Progenitor cell of endocrine pancreas (in vitro differentiated cells): ENCODE results near the gene SRPK2. TPM values are rescaled to one million over a fixed set of nuclear protein-coding genes. Genes with fewer than 3 reads are reported as not detected.
"Not testable (repeated sequence)": the region's sequence is repeated elsewhere in the genome, so short reads cannot be mapped to it uniquely, and the experiment has no call there.

Source experiments
- DNase-seq: peaks from one replicate; pipeline ENCODE4 v3.0.0; 2021; ENCODE audit warnings: low spot score; ENCODE audit not compliant: unreplicated experiment
- H3K27ac Mint-ChIP-seq: 2 replicates; pipeline ENCODE4 v1.8.0; 2021; ENCODE audit warnings: mild to moderate bottlenecking, moderate library complexity, mixed read lengths
- H3K27me3 Mint-ChIP-seq: 2 replicates; pipeline ENCODE4 v1.8.0; 2021; ENCODE audit warnings: mixed read lengths
- H3K36me3 Mint-ChIP-seq: 2 replicates; pipeline ENCODE4 v1.8.0; 2022; ENCODE audit warnings: mixed read lengths; ENCODE audit not compliant: insufficient read depth
- H3K4me1 Mint-ChIP-seq: 2 replicates; pipeline ENCODE4 v1.8.0; 2021; ENCODE audit warnings: low read depth, mixed read lengths
- H3K4me3 Mint-ChIP-seq: 2 replicates; pipeline ENCODE4 v1.8.0; 2021; ENCODE audit warnings: low read depth, mild to moderate bottlenecking, moderate library complexity, mixed read lengths
- H3K9me3 Mint-ChIP-seq: 2 replicates; pipeline ENCODE4 v1.8.0; 2021; ENCODE audit warnings: low read depth, mixed read lengths
- CTCF ChIP-seq: fragments of 200-600 bp; sonication (generic); IDR thresholded peaks from one replicate; pipeline ENCODE4 v1.5.0; 2021; ENCODE audit warnings: antibody characterized with exemption, mild to moderate bottlenecking; ENCODE audit not compliant: unreplicated experiment
- total RNA-seq: library from RNA; stranded (reverse); gene quantifications from 2 replicates; pipeline ENCODE4 v1.2.1, GENCODE V29; 2021

The SRPK2 gene
- total RNA-seq, 1 donor from 2014 or later = 78.8 TPM

DNA sequence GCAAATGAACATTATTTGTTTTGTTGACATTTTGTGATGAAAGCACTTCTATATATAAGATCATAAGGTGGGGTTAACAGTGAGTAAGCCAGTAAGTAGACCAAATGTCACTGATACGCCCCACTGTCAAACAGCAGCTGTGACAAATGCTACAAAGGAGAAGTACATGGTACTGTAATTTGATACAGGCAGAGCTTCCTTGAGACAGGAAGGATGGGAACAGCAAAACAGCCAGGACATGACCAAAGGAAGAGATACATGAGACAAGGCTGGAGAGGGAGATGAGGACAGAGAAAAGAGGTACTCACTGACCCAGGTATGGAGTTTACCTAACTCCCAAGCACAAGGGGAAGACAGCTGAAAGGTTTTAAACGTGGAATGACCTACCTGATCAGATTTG, 127.0 kb downstream of the SRPK2 start:
- Mint-ChIP-seq H3K36me3 (peaks cover 13% of the 10 kb centered on the region), H3K4me3 (no peak overlapping the region), H3K9me3 (peaks cover 6% of the 10 kb centered on the region), H3K27me3 (no peaks in the 10 kb centered on the region), H3K27ac (peak overlapping the region; percentile 21), H3K4me1 (peaks cover 25% of the 10 kb centered on the region)
- no peak for TF ChIP-seq CTCF
- no peak for DNase-seq

GRCh38 chr7:105260201-105260871, 128.4 kb downstream of the SRPK2 start:
- H3K27me3 Mint-ChIP-seq, H3K27ac Mint-ChIP-seq, H3K9me3 Mint-ChIP-seq, DNase-seq, H3K4me3 Mint-ChIP-seq: not testable (repeated sequence)
- Mint-ChIP-seq H3K36me3 (peaks cover 15% of the 10 kb centered on the region), H3K4me1 (peaks cover 29% of the 10 kb centered on the region)

- not testable (repeated sequence) for H3K9me3 Mint-ChIP-seq, H3K27ac Mint-ChIP-seq, H3K27me3 Mint-ChIP-seq, DNase-seq, H3K4me3 Mint-ChIP-seq
- peaks cover 23% of the 10 kb centered on the region for H3K4me1 Mint-ChIP-seq
- peaks cover 15% of the 10 kb centered on the region for H3K36me3 Mint-ChIP-seq
These were observed 129.8 kb downstream of the SRPK2 start for GRCh38 chr7:105258919-105259318.

- H3K27me3 Mint-ChIP-seq = no peaks in the 10 kb centered on the region
- TF ChIP-seq CTCF = no peak
- H3K4me3 Mint-ChIP-seq = no peak overlapping the region
- peak overlapping the region; percentile 81 for H3K27ac Mint-ChIP-seq
- H3K9me3 Mint-ChIP-seq = peaks cover 6% of the 10 kb centered on the region
- peaks cover 15% of the 10 kb centered on the region for H3K36me3 Mint-ChIP-seq
- no peak for DNase-seq
- peaks cover 24% of the 10 kb centered on the region for H3K4me1 Mint-ChIP-seq
These were observed 131.4 kb downstream of the SRPK2 start for GRCh38 chr7:105257338-105257737.

GRCh38 chr7:105256761-105257231, 131.9 kb downstream of the SRPK2 start:
- H3K4me1 Mint-ChIP-seq = peaks cover 24% of the 10 kb centered on the region
- H3K9me3 Mint-ChIP-seq = peaks cover 6% of the 10 kb centered on the region
- no peaks in the 10 kb centered on the region for H3K27me3 Mint-ChIP-seq
- no peak overlapping the region for H3K4me3 Mint-ChIP-seq
- peaks cover 15% of the 10 kb centered on the region for H3K36me3 Mint-ChIP-seq
- DNase-seq = no peak
- TF ChIP-seq CTCF = no peak
- peak overlapping the region; percentile 15 for H3K27ac Mint-ChIP-seq

DNA sequence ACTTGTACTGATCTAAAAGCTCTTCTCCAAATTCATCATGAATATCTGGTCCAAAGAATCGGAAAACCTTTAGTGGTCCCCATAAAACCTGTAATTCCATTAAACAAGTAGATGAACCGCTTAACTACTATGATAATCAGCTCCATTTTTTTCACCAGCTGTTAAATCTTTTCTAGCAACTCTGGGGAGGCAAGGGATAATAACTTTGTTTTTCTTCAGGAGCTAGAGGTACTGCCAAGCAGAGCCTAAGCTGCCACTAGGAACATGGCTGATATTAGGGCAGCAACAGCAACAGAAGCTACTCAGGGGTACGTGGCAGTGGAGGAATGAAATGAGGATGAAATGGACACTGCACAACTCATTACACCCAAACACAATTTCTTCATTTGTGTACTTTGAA, 138.0 kb downstream of the SRPK2 start:
- no peak for TF ChIP-seq CTCF
- Mint-ChIP-seq H3K27me3 (no peaks in the 10 kb centered on the region), H3K4me1 (peaks cover 9% of the 10 kb centered on the region), H3K9me3 (no peaks in the 10 kb centered on the region), H3K27ac (no peak overlapping the region), H3K36me3 (peaks cover 3% of the 10 kb centered on the region), H3K4me3 (no peak overlapping the region)
- DNase-seq = no peak
